ENCODE results near the gene FLNC.

GRCh38 chr7:128814499-128814898 is 15.7 kb upstream of the FLNC start:
- TF ChIP-seq, protein P1, sequence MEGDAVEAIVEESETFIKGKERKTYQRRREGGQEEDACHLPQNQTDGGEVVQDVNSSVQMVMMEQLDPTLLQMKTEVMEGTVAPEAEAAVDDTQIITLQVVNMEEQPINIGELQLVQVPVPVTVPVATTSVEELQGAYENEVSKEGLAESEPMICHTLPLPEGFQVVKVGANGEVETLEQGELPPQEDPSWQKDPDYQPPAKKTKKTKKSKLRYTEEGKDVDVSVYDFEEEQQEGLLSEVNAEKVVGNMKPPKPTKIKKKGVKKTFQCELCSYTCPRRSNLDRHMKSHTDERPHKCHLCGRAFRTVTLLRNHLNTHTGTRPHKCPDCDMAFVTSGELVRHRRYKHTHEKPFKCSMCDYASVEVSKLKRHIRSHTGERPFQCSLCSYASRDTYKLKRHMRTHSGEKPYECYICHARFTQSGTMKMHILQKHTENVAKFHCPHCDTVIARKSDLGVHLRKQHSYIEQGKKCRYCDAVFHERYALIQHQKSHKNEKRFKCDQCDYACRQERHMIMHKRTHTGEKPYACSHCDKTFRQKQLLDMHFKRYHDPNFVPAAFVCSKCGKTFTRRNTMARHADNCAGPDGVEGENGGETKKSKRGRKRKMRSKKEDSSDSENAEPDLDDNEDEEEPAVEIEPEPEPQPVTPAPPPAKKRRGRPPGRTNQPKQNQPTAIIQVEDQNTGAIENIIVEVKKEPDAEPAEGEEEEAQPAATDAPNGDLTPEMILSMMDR (IDR thresholded peaks at IDR 0.05; ENCODE audit: poor library complexity): no peak
- TF ChIP-seq EZH2 (IDR thresholded peaks at IDR 0.05; ENCODE audit: borderline replicate concordance) (no peak), EZH2phosphoT487 (IDR thresholded peaks at IDR 0.05; ENCODE audit: low read depth, severe bottlenecking, unreplicated experiment) (no peak)

All from hepatocyte (in vitro differentiated cells).